HCT116 (cell line): ENCODE results near the gene PRCP. TPM values are rescaled to one million over a fixed set of nuclear protein-coding genes. Genes with fewer than 3 reads are reported as not detected.

Experiments
- ATAC-seq: fragments of 200-7000 bp; cut with Tn5 transposase; 2 replicates; pipeline ENCODE4 v1.9.1; 2020; ENCODE audit warnings: mild to moderate bottlenecking, moderate library complexity
- BruUV-seq: library from RNA; stranded (reverse); fragments of 400-500 nt; replicated peaks from 2 replicates; lab custom pipeline; 2021; lab: Mats Ljungman, UMichigan
- CTCF ChIA-PET: fragments of 300-600 bp; sonication (Branson Sonifier 250); formaldehyde crosslinking; loops from one replicate; lab custom pipeline; 2021; ENCODE audit warnings: antibody characterized with exemption; lab: Charles Lee
- POLR2A ChIA-PET: fragments of 300-600, 350-600 bp; sonication (Branson Sonifier 250); formaldehyde crosslinking; loops from one replicate; lab custom pipeline; 2021; ENCODE audit warnings: antibody characterized with exemption; lab: Charles Lee
- RAD21 ChIA-PET, 2 experiments: fragments of 300-600 bp; sonication (Branson Sonifier 250); formaldehyde crosslinking; loops; one replicate each; lab custom pipeline; 2023; ENCODE audit warnings: low total read pairs in 2 of 2; ENCODE audit not compliant: uncharacterized antibody in 2 of 2, unreplicated experiment in 2 of 2, low non-redundant PET in 1 of 2; lab: Charles Lee
- DNase-seq: peaks from one replicate; pipeline ENCODE4 v3.0.0-alpha.2; 2010; ENCODE audit warnings: low read depth, low spot score
- H2AFZ ChIP-seq: fragments of 200-600 bp; shearing (Covaris generic), sonication (generic); 2 replicates; pipeline ENCODE4 v1.6.1; 2017; ENCODE audit warnings: low read depth, mixed run types, mixed read lengths, antibody characterized with exemption, low read length; ENCODE audit not compliant: poor library complexity, severe bottlenecking
- H3K27ac ChIP-seq: 2 replicates; pipeline ENCODE4 v1.5.1; 2012; ENCODE audit warnings: low read depth, low read length
- H3K27me3 ChIP-seq: fragments of 200-600 bp; sonication (generic); 2 replicates; pipeline ENCODE4 v1.6.1; 2016; ENCODE audit warnings: mixed run types, low read length, mixed read lengths; ENCODE audit not compliant: insufficient read depth
- H3K36me3 ChIP-seq, 2 experiments: fragments of 200-500 bp in 1 of 2; fragments of 200-600 bp in 1 of 2; sonication (Bioruptor generic) in 1 of 2; sonication (generic) in 1 of 2; 2 replicates each; pipeline versions ENCODE4 v1.5.1 to v1.6.1; 2014 to 2016; ENCODE audit warnings: low read length in 2 of 2, inconsistent platforms in 1 of 2, mixed read lengths in 1 of 2, mixed run types in 1 of 2; ENCODE audit not compliant: insufficient read depth in 2 of 2, control insufficient read depth in 1 of 2
- H3K4me1 ChIP-seq, 2 experiments: fragments of 200-600 bp in 1 of 2; sonication (generic) in 1 of 2; 2 replicates each; pipeline versions ENCODE4 v1.5.1 to v1.6.1; 2012 to 2017; ENCODE audit warnings: low read length in 2 of 2, inconsistent platforms in 1 of 2, mild to moderate bottlenecking in 1 of 2, mixed read lengths in 1 of 2, mixed run types in 1 of 2, moderate library complexity in 1 of 2; ENCODE audit not compliant: insufficient read depth in 2 of 2, control insufficient read depth in 1 of 2
- H3K4me2 ChIP-seq: fragments of 200-600 bp; sonication (generic); 2 replicates; pipeline ENCODE4 v1.6.1; 2017; ENCODE audit warnings: mixed run types, low read length, mixed read lengths
- H3K4me3 ChIP-seq, 2 experiments: fragments of 200-600 bp in 1 of 2; sonication (generic) in 1 of 2; replicated peaks in 1 of 2; 2 replicates each; pipeline ENCODE4 v1.5.1; 2011 to 2016; ENCODE audit warnings: low read length in 2 of 2, control low read depth in 1 of 2, low read depth in 1 of 2, mild to moderate bottlenecking in 1 of 2, mixed read lengths in 1 of 2, mixed run types in 1 of 2
- H3K79me2 ChIP-seq: fragments of 200-600 bp; sonication (generic); 2 replicates; pipeline ENCODE4 v1.6.1; 2017; ENCODE audit warnings: mild to moderate bottlenecking, mixed run types, low read length, moderate library complexity, mixed read lengths; ENCODE audit not compliant: insufficient read depth
- H3K9ac ChIP-seq: fragments of 200-600 bp; sonication (generic); 2 replicates; pipeline ENCODE4 v1.6.1; 2016; ENCODE audit warnings: low read length, mixed read lengths
- H3K9me2 ChIP-seq: fragments of 200-600 bp; sonication (generic), shearing (Covaris generic); 2 replicates; pipeline ENCODE4 v1.6.1; 2017; ENCODE audit warnings: mixed run types, mild to moderate bottlenecking, moderate library complexity; ENCODE audit not compliant: insufficient read depth
- H3K9me3 ChIP-seq, 2 experiments: fragments of 200-500 bp in 1 of 2; fragments of 200-600 bp in 1 of 2; sonication (Bioruptor generic) in 1 of 2; sonication (generic) in 1 of 2; 2 replicates each; pipeline ENCODE4 v1.6.1; 2014 to 2017; ENCODE audit warnings: low read length in 2 of 2, mixed read lengths in 2 of 2, inconsistent platforms in 1 of 2, low read depth in 1 of 2, mild to moderate bottlenecking in 1 of 2, mixed run types in 1 of 2, moderate library complexity in 1 of 2; ENCODE audit not compliant: control insufficient read depth in 1 of 2, insufficient read depth in 1 of 2
- H4K20me1 ChIP-seq: fragments of 200-600 bp; sonication (generic), shearing (Covaris generic); 2 replicates; pipeline ENCODE4 v1.6.1; 2017; ENCODE audit warnings: mixed run types, mild to moderate bottlenecking, moderate library complexity; ENCODE audit not compliant: insufficient read depth
- POLR2AphosphoS5 ChIP-seq: IDR thresholded peaks from 2 replicates; pipeline ENCODE4 v1.6.1; 2011; ENCODE audit warnings: mild to moderate bottlenecking, low read depth, low read length, moderate library complexity
- RAD21 ChIP-seq: IDR thresholded peaks from 2 replicates; pipeline ENCODE4 v1.6.1; 2012; ENCODE audit warnings: low read depth, mild to moderate bottlenecking
- SRF ChIP-seq: IDR thresholded peaks from 2 replicates; pipeline ENCODE4 v1.6.1; 2012; ENCODE audit warnings: low read depth
- ZFX ChIP-seq: fragments of 450-650 bp; IDR thresholded peaks from 2 replicates; pipeline ENCODE4 v1.6.1; 2017
- intact Hi-C: fragments of 100-400 bp; cut with micrococcal nuclease; formaldehyde crosslinking; loops from 2 replicates; pipeline ENCODE4 v1.10.0; 2022
- total RNA-seq: library from RNA; stranded (reverse); gene quantifications from one replicate; pipeline ENCODE4 v1.2.1, GENCODE V29; 2021; ENCODE audit not compliant: unreplicated experiment
- TF ChIP-seq, protein P1 (sequence below): IDR thresholded peaks from 2 replicates; pipeline ENCODE4 v1.6.1; 2012
- TF ChIP-seq, protein P2 (sequence below), 3 experiments: fragments of 200-600 bp in 1 of 3; sonication (generic) in 1 of 3; IDR thresholded peaks in 2 of 3; conservative IDR thresholded peaks in 1 of 3; 2 replicates each; pipeline ENCODE4 v1.5.1; 2012 to 2017; ENCODE audit warnings: low read depth in 2 of 3, low read length in 2 of 3, antibody characterized with exemption in 1 of 3, borderline replicate concordance in 1 of 3, control low read depth in 1 of 3, mild to moderate bottlenecking in 1 of 3, mixed read lengths in 1 of 3, mixed run types in 1 of 3, moderate library complexity in 1 of 3; ENCODE audit not compliant: insufficient read depth in 1 of 3

The PRCP gene
- total RNA-seq, 1 experiment from 2014 or later, result 50.0 TPM

DNA sequence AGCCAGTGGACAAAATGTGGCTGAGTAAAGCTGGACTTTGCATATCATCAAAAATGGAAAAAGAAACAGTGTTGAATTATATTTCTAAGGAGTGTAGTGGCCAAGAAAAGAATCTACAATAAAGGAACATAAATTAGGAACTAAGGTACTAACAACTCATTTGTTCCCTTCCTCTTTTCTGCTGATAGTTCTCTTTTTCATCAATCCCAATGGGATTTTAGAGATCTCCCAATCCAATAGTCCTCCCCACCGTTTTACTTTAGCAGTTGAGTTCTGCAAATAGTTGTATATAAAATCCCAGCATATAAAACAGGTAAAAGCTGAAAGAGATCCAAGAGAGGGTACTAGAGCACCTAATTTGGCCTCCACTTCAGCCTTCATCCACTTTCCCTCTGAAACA lies 2.0 kb downstream of the PRCP start (continued):
- TF ChIP-seq, protein P1, sequence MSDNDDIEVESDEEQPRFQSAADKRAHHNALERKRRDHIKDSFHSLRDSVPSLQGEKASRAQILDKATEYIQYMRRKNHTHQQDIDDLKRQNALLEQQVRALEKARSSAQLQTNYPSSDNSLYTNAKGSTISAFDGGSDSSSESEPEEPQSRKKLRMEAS, result no peak
- TF ChIP-seq ZFX (no peak), POLR2AphosphoS5 (no peak), RAD21 (no peak)

DNA sequence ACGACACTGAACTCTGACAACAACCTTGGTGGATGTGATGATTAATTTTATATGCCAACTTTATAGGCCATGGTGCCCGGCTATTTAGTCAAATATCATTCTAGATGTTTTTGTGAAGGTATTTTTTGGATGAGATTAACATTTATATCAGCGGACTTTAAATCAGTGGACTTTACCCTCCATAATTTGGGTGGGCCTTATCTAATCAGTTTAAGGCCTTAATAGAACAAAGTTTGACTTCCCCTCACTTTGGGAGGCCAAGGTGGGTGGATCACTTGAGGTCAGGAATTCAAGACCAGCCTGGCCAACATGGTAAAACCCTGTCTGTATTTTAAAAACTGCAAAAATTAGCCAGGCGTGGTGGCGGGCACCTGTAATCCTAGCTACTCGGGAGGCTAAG lies 4.0 kb downstream of the PRCP start:
- Histone ChIP-seq H3K9me2 (no peaks in the 10 kb centered on the region), H3K79me2 (peaks cover 18% of the 10 kb centered on the region), H3K9me3 (no peaks in the 10 kb centered on the region), H2AFZ (no peak overlapping the region), H3K27me3 (no peaks in the 10 kb centered on the region; the same call in 1 of the 2 replicates), H3K4me1 (peaks cover 5 to 14% of the 10 kb centered on the region in 2 experiments; a peak in 3 of 4 replicates), H3K4me2 (no peak overlapping the region), H3K9ac (no peak overlapping the region), H3K27ac (no peak overlapping the region), H3K4me3 (no peak overlapping the region), H4K20me1 (no peaks in the 10 kb centered on the region), H3K36me3 (no peaks in the 10 kb centered on the region)
- TF ChIP-seq, protein P2, sequence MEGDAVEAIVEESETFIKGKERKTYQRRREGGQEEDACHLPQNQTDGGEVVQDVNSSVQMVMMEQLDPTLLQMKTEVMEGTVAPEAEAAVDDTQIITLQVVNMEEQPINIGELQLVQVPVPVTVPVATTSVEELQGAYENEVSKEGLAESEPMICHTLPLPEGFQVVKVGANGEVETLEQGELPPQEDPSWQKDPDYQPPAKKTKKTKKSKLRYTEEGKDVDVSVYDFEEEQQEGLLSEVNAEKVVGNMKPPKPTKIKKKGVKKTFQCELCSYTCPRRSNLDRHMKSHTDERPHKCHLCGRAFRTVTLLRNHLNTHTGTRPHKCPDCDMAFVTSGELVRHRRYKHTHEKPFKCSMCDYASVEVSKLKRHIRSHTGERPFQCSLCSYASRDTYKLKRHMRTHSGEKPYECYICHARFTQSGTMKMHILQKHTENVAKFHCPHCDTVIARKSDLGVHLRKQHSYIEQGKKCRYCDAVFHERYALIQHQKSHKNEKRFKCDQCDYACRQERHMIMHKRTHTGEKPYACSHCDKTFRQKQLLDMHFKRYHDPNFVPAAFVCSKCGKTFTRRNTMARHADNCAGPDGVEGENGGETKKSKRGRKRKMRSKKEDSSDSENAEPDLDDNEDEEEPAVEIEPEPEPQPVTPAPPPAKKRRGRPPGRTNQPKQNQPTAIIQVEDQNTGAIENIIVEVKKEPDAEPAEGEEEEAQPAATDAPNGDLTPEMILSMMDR (IDR thresholded peaks at IDR 0.05 in 2 of 3, conservative IDR thresholded peaks at IDR 0.05 in 1 of 3; ENCODE audit: borderline replicate concordance in 1 of 3, insufficient read depth in 1 of 3, low read depth in 2 of 3, low read length in 2 of 3), result no peak
- no peak for TF ChIP-seq SRF
- DNase-seq, result no peak
- POLR2A ChIA-PET, result no interaction called here
- no TSS peak for BruUV-seq
- RAD21 ChIA-PET, result no interaction called here
- intact Hi-C loops, result no loop called here
- CTCF ChIA-PET, result no interaction called here
- no peak for ATAC-seq
